Measurements from ENCODE around the gene ARL5C. TPM values are rescaled to one million over a fixed set of nuclear protein-coding genes. Genes with fewer than 3 reads are reported as not detected.
"Not testable (repeated sequence)": the region's sequence is repeated elsewhere in the genome, so short reads cannot be mapped to it uniquely, and the experiment has no call there.

The ARL5C gene
- total RNA-seq, 1 donor from 2014 or later, result not detected

GRCh38 chr17:39123627-39124026 lies 42.3 kb downstream of the ARL5C start:
- intact Hi-C loops (cut with DNase I), result no loop called here
- no peak for DNase-seq (ENCODE audit: low spot score)

- intact Hi-C loops (cut with DNase I), result no loop called here
- DNase-seq (ENCODE audit: low spot score), result no peak
These were observed 43.0 kb downstream of the ARL5C start for GRCh38 chr17:39122991-39123390.

GRCh38 chr17:39121919-39122318 lies 44.0 kb downstream of the ARL5C start:
- not testable (repeated sequence) for DNase-seq (ENCODE audit: low spot score)

DNA sequence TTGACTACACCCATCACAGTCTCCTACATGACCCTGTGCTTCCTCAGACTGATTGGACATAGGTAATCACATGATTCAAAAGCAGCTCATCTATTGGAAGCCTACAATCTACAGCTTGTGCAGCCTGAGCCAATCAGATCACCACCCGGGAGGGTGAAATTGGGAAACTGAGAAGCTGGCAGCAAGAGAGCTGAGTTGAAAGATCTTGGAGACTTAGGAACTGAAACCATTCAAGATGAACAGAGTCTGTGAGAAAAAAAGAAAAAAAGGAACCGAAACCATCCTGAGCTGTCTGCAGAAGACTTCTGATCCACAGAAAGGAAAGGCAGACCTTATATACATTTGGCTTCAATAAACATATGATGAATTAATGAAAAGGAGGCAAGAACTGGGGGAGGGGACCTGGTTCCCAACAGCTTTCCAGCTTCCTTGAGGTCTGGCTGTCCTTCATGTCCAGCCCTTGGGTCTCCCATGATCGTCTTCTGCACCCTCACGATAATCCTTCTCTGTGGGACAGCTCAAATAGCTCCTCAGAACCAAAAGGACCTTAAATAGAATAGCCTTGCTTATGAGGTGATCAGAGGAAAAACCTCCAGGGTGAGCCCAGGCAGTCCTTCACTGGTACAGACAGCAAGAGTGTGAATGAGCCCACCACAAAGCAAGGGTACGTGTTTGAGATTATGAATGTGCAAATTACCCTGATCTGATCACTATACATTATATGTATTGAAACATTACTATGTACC lies 47.1 kb downstream of the ARL5C start:
- DNase-seq (ENCODE audit: low spot score), result no peak
- intact Hi-C loops (cut with DNase I), result no loop called here

More at GRCh38 chr17:39121919-39122318, 44.0 kb downstream of the ARL5C start:
- intact Hi-C loops (cut with DNase I), result not testable (repeated sequence)

- intact Hi-C loops (cut with DNase I), result no loop called here
- no peak for DNase-seq (ENCODE audit: low spot score)
These were observed 49.7 kb downstream of the ARL5C start for GRCh38 chr17:39116224-39116623.

GRCh38 chr17:39115135-39115534 lies 50.8 kb downstream of the ARL5C start:
- intact Hi-C loops (cut with DNase I), result no loop called here
- no peak for DNase-seq (ENCODE audit: low spot score)

GRCh38 chr17:39114723-39115122 lies 51.2 kb downstream of the ARL5C start:
- intact Hi-C loops (cut with DNase I), result no loop called here
- no peak for DNase-seq (ENCODE audit: low spot score)

DNA sequence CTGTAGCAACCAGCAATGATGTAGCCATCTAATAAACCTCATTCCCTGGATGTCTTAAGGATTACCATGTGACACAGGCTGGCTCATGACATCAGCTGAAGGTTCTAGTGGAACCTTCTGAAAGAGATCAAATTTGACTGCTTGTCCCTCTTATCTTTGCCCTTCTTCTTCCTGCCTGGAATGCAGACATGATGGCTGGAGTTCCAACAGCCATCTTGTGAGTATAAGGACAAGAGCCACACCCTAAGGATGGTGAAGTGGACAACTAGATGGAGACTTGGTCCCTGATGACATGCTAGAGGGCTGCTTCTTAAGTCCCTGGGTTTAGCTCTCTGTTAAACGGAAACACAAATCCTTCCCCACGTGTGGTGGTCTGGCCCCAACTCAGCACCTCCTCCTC lies 52.1 kb downstream of the ARL5C start:
- no peak for DNase-seq (ENCODE audit: low spot score)
- intact Hi-C loops (cut with DNase I), result no loop called here

GRCh38 chr17:39110435-39111136 lies 55.4 kb downstream of the ARL5C start:
- DNase-seq (ENCODE audit: low spot score), result no peak
- intact Hi-C loops (cut with DNase I), result no loop called here

DNA sequence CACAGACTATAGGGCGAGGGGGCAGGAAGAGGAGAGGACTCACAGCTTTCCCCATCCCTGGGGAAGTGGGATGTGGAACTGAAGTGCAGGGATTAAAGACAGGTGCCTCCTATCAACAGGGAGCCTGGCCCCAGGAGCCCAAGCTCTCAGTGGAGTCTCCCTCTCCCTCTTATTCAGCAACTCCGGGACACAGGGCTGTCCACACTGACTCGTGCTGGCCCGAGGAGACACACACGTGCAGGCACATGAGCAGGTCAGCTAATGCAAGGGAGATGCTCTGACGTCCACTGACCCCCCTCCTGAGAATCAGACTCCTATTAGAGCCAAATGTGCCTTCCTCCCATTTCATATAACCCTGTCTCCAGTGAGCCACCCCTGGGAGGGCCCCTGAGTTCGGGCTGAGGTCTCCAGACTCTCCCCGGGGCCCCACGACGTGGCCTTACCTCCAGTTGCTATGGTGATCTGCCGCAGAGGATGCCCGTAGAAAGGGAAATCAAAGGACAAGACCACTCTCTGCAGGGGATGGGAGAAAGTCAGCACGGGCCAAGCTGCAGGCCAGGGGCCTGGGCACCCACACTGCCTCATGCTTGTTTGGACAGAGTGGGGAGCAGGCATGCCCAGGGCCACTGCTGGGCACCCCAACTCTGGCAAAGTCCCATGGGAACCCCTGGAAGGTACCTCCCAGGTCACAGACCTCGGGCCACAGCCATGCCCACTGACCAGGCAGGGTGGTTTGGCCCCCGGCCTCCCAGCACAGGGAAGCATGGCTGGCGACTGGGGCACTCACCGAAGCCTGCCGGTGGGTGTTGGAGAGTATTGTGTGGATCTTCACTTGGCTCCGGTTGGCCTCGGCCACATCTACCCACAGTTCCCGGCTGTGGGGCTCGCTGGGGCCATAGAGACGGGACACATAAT lies 57.2 kb downstream of the ARL5C start:
- DNase-seq (ENCODE audit: low spot score), result no peak
- intact Hi-C loops (cut with DNase I), result no loop called here

DNA sequence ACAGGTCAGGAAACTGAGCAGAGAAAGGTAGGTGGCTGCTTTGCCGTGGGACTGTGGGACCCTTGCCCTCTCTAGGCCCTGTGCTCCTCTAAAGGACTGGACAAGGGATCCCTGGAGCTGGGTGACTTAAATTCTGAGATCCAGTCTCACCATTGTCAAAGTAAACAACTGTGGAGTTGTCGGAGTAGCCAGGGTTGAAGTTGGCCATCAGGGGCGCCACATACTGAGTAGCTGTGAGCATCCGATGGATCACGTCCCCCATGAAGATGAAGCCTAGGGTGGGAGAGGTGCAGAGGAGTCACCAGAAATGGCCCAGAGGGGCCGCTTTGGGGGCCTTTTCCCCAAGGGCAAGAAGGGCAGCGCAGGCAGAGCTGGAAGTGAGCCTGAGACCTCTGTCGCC lies 58.0 kb downstream of the ARL5C start:
- intact Hi-C loops (cut with DNase I), result no loop called here
- no peak for DNase-seq (ENCODE audit: low spot score)

- DNase-seq (ENCODE audit: low spot score), result no peak
- intact Hi-C loops (cut with DNase I), result no loop called here
These were observed 58.8 kb downstream of the ARL5C start for GRCh38 chr17:39107155-39107554.

Other genes starting within 250 kb of the ARL5C start
- gene FBXO47, start 198.8 kb downstream of the ARL5C start, total RNA-seq, result not detected
- gene PLXDC1, start 14.5 kb downstream of the ARL5C start, total RNA-seq, result 21.4 TPM
- 11.8 TPM for gene CACNB1, start 31.5 kb upstream of the ARL5C start, total RNA-seq
- 753 TPM for gene RPL19, start 34.1 kb upstream of the ARL5C start, total RNA-seq
- gene STAC2, start 59.8 kb upstream of the ARL5C start, total RNA-seq, result 0.67 TPM
- gene FBXL20, start 235.5 kb upstream of the ARL5C start, total RNA-seq, result 11.0 TPM